NCI-H1930 (cell line): Measurements from ENCODE around the gene RAI14.
A peak's percentile ranks its signal among the peaks of the same experiment; 100 is the strongest.
"Not testable (repeated sequence)": the region's sequence is repeated elsewhere in the genome, so short reads cannot be mapped to it uniquely, and the experiment has no call there.

Experiments
- DNase-seq, 2 experiments: peaks; one replicate each; lab custom pipeline; 2025; lab: John Stamatoyannopoulos, UW

Gene RAI14

GRCh38 chr5:34770486-34770885 is 114.4 kb downstream of the RAI14 start:
- no peak for DNase-seq

- DNase-seq: no peak
Measured at GRCh38 chr5:34771076-34771475, 114.9 kb downstream of the RAI14 start.

- DNase-seq: no peak
Measured at GRCh38 chr5:34772267-34773098, 116.4 kb downstream of the RAI14 start.

- no peak for DNase-seq
Measured at GRCh38 chr5:34774139-34774538, 118.0 kb downstream of the RAI14 start.

- DNase-seq: not testable (repeated sequence)
Measured at GRCh38 chr5:34774678-34775077, 118.5 kb downstream of the RAI14 start.

- no peak for DNase-seq
Measured at GRCh38 chr5:34775886-34776285, 119.8 kb downstream of the RAI14 start.

- no peak for DNase-seq
Measured at GRCh38 chr5:34778091-34778850, 122.1 kb downstream of the RAI14 start.

GRCh38 chr5:34783892-34784291 is 127.8 kb downstream of the RAI14 start:
- DNase-seq: not testable (repeated sequence)

- no peak for DNase-seq
Measured at GRCh38 chr5:34787035-34787434, 130.9 kb downstream of the RAI14 start.

GRCh38 chr5:34789021-34789531 is 132.9 kb downstream of the RAI14 start:
- no peak for DNase-seq

GRCh38 chr5:34789639-34790038 is 133.5 kb downstream of the RAI14 start:
- DNase-seq: no peak

GRCh38 chr5:34790069-34790468 is 133.9 kb downstream of the RAI14 start:
- DNase-seq: peak in 1 of 2 experiments; percentile 51

- no peak for DNase-seq
Measured at GRCh38 chr5:34791761-34792244, 135.7 kb downstream of the RAI14 start.

GRCh38 chr5:34802834-34803563 is 146.9 kb downstream of the RAI14 start:
- no peak for DNase-seq

- no peak for DNase-seq
Measured at GRCh38 chr5:34803974-34804732, 148.0 kb downstream of the RAI14 start.

GRCh38 chr5:34804913-34805312 is 148.8 kb downstream of the RAI14 start:
- DNase-seq: no peak

- no peak for DNase-seq
Measured at GRCh38 chr5:34806532-34806931, 150.4 kb downstream of the RAI14 start.

GRCh38 chr5:34811706-34812105 is 155.6 kb downstream of the RAI14 start:
- DNase-seq: no peak

GRCh38 chr5:34813509-34813908 is 157.4 kb downstream of the RAI14 start:
- no peak for DNase-seq

GRCh38 chr5:34817558-34818351 is 161.6 kb downstream of the RAI14 start:
- DNase-seq: no peak

- no peak for DNase-seq
Measured at GRCh38 chr5:34818717-34819116, 162.6 kb downstream of the RAI14 start.
